HG03457 (cell line): ENCODE data around the gene NIN.

Source experiments
- ATAC-seq: cut with Tn5 transposase; IDR thresholded peaks from one replicate; pipeline ENCODE4 v1.9.1; 2021; ENCODE audit warnings: moderate number of reproducible peaks; ENCODE audit not compliant: unreplicated experiment

NIN gene

GRCh38 chr14:50837850-50838470 lies 7.0 kb upstream of the NIN start:
- no peak for ATAC-seq

GRCh38 chr14:50837271-50837670 lies 6.3 kb upstream of the NIN start:
- no peak for ATAC-seq

GRCh38 chr14:50836515-50836914 lies 5.6 kb upstream of the NIN start:
- ATAC-seq: no peak

- ATAC-seq: no peak
Measured at GRCh38 chr14:50835280-50835679, 4.3 kb upstream of the NIN start.

GRCh38 chr14:50834802-50835276 lies 3.9 kb upstream of the NIN start:
- ATAC-seq: no peak

- ATAC-seq: no peak
Measured at GRCh38 chr14:50832935-50833630, 2.1 kb upstream of the NIN start.

GRCh38 chr14:50831726-50832168 lies 785 bp upstream of the NIN start:
- ATAC-seq: no peak

- ATAC-seq: peak; percentile 26
Measured at GRCh38 chr14:50830044-50830931, 674 bp downstream of the NIN start.

- ATAC-seq: no peak
Measured at GRCh38 chr14:50829489-50830043, 1.4 kb downstream of the NIN start.

- no peak for ATAC-seq
Measured at GRCh38 chr14:50828721-50829488, 2.1 kb downstream of the NIN start.

- ATAC-seq: no peak
Measured at GRCh38 chr14:50826681-50827080, 4.3 kb downstream of the NIN start.

GRCh38 chr14:50825307-50825706 lies 5.7 kb downstream of the NIN start:
- ATAC-seq: no peak

- peak; percentile 63 for ATAC-seq
Measured at GRCh38 chr14:50823762-50824636, 7.0 kb downstream of the NIN start.

- ATAC-seq: peak; percentile 11
Measured at GRCh38 chr14:50823051-50823761, 7.8 kb downstream of the NIN start.

- ATAC-seq: no peak
Measured at GRCh38 chr14:50822501-50823042, 8.4 kb downstream of the NIN start.

GRCh38 chr14:50821510-50822464 lies 9.2 kb downstream of the NIN start:
- ATAC-seq: no peak

GRCh38 chr14:50820786-50821509 lies 10.0 kb downstream of the NIN start:
- ATAC-seq: no peak
